ENCODE measurements around the gene ARID4A. TPM values are rescaled to one million over a fixed set of nuclear protein-coding genes. Genes with fewer than 3 reads are reported as not detected.
A peak's percentile ranks its signal among the peaks of the same experiment; 100 is the strongest.

ARID4A gene
- polyA plus RNA-seq, 2 donors = 4.2 to 7.1 TPM

DNA sequence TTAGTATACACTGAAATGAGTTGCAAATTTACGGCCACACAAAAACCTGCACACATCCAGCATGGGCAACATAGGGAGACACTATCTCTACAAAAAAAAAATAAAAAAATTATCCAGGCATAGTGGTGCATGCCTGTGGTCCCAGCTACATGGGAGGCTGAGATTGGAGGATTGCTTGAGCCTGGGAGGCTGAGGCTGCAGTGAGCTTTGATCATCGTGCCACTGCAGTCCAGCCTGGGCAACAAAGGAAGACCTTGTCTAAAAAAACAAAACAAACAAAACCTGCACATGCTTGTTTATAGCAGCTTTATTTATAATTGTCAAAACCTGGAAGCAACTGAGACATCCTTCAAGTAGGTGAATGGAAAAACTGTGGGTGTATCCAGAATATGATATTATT lies 92.5 kb downstream of the ARID4A start:
- H3K27ac ChIP-seq (ENCODE audit: low read depth in 2 of 2, low read length in 1 of 2) = no peak overlapping the region
- H3K9me3 ChIP-seq (ENCODE audit: control insufficient read depth in 2 of 2, insufficient read depth in 1 of 2, low read depth in 1 of 2, low read length in 1 of 2) = no peaks in the 10 kb centered on the region
- no peaks in the 10 kb centered on the region for H3K27me3 ChIP-seq (ENCODE audit: control insufficient read depth in 1 of 2, insufficient read depth in 2 of 2, low read length in 2 of 2)
- H3K4me1 ChIP-seq (ENCODE audit: control insufficient read depth in 2 of 2, insufficient read depth in 2 of 2, low read length in 1 of 2) = peaks cover 0 to 4% of the 10 kb centered on the region in 2 donors
- no peaks in the 10 kb centered on the region for H3K36me3 ChIP-seq (ENCODE audit: control insufficient read depth in 2 of 2, insufficient read depth in 2 of 2, low read length in 1 of 2)
- 73 to 90% methylated on average over 2 of the region's 2 CpGs for WGBS, 2 donors
- no peak overlapping the region for H3K4me3 ChIP-seq (ENCODE audit: low read depth in 1 of 2, low read length in 2 of 2)

DNA sequence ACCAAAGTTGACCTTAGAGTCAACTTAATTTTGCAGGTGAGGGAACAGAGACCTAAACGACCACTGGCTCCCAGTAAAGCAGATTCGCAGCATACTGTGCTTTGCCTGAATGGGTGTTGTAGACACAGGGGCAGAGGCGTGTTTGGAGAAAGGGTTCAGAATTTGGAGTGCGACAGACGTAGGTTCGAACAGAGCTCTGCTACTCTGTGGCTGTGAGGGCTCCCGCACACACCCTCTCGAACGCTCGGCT lies 97.1 kb downstream of the ARID4A start:
- peak overlapping the region; percentile 69 to 90 for H3K27ac ChIP-seq (ENCODE audit: low read depth in 2 of 2, low read length in 1 of 2)
- no peaks in the 10 kb centered on the region for H3K9me3 ChIP-seq (ENCODE audit: control insufficient read depth in 2 of 2, insufficient read depth in 1 of 2, low read depth in 1 of 2, low read length in 1 of 2)
- no peaks in the 10 kb centered on the region for H3K36me3 ChIP-seq (ENCODE audit: control insufficient read depth in 2 of 2, insufficient read depth in 2 of 2, low read length in 1 of 2)
- H3K27me3 ChIP-seq (ENCODE audit: control insufficient read depth in 1 of 2, insufficient read depth in 2 of 2, low read length in 2 of 2) = no peaks in the 10 kb centered on the region
- WGBS, 2 donors = 10 to 11% methylated on average over 10 of the region's 10 CpGs
- peak overlapping the region; percentile 66 to 75 for H3K4me3 ChIP-seq (ENCODE audit: low read depth in 1 of 2, low read length in 2 of 2)
- peaks cover 0 to 4% of the 10 kb centered on the region in 2 donors for H3K4me1 ChIP-seq (ENCODE audit: control insufficient read depth in 2 of 2, insufficient read depth in 2 of 2, low read length in 1 of 2)

DNA sequence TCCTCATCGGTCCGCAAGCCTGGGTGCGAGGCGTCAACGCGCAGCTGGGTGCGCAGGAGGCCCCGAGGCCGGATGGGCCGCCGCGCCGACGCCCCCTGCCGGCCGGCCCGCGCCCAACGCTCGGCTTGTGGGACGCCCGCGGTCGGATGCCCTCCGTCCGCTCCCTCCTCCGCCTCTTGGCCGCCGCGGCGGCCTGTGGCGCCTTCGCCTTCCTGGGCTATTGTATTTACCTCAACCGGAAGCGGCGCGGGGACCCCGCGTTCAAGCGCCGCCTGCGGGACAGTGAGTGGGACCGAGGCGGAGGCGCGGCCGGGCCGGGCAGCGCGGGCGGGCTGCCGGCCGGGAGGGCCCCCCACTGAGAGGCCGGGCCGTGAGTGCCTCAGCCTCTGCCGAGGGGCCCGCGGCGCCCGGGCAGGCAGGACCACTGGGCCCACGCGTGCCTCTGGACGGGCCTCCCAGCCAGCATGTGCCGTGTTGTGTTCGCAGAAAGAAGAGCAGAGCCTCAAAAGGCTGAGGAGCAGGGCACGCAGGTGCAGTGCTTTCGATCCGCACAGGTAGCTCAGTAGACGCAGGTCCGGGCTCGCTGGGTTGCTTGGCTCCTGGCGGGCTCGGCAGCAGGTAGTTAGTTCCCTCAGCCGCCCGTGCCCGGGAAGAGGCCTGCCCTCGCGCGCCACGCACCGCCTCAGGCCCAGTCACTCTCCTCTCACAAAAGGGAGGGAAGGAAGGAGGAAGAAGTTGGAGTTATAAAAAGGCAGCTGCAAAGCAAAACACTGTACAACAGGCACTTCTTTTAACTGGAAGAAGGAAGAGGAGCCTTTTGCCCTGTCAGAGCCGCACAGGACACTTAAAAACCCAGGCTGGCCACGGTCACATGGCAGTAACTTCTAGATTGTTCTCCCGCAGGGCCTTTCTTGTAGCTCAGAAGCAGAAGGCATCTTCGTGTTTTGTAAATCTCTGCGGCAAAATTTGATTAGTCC lies 97.7 kb downstream of the ARID4A start, which contains the start of gene TOMM20L:
TOMM20L (plus strand) TSS at position 119 of the 977 bp plus-strand sequence; CDS start at position 147, 28 bp downstream.
- Histone ChIP-seq H3K9me3 (ENCODE audit: control insufficient read depth in 2 of 2, insufficient read depth in 1 of 2, low read depth in 1 of 2, low read length in 1 of 2) (no peaks in the 10 kb centered on the region), H3K27me3 (ENCODE audit: control insufficient read depth in 1 of 2, insufficient read depth in 2 of 2, low read length in 2 of 2) (no peaks in the 10 kb centered on the region), H3K27ac (ENCODE audit: low read depth in 2 of 2, low read length in 1 of 2) (peak within 1 kb of the TSS; percentile 80 to 90), H3K4me1 (ENCODE audit: control insufficient read depth in 2 of 2, insufficient read depth in 2 of 2, low read length in 1 of 2) (peaks cover 0 to 4% of the 10 kb centered on the region in 2 donors), H3K4me3 (ENCODE audit: low read depth in 1 of 2, low read length in 2 of 2) (peak within 1 kb of the TSS; percentile 66 to 75), H3K36me3 (ENCODE audit: control insufficient read depth in 2 of 2, insufficient read depth in 2 of 2, low read length in 1 of 2) (no peaks in the 10 kb centered on the region)
- WGBS, 2 donors = 7% methylated on average over 75 to 86 of the region's 86 CpGs

GRCh38 chr14:58397156-58397555 lies 98.8 kb downstream of the ARID4A start:
- WGBS, 2 donors = 97 to 98% methylated on average over 6 of the region's 6 CpGs
- H3K27me3 ChIP-seq (ENCODE audit: control insufficient read depth in 1 of 2, insufficient read depth in 2 of 2, low read length in 2 of 2) = no peaks in the 10 kb centered on the region
- no peaks in the 10 kb centered on the region for H3K9me3 ChIP-seq (ENCODE audit: control insufficient read depth in 2 of 2, insufficient read depth in 1 of 2, low read depth in 1 of 2, low read length in 1 of 2)
- H3K4me1 ChIP-seq (ENCODE audit: control insufficient read depth in 2 of 2, insufficient read depth in 2 of 2, low read length in 1 of 2) = peaks cover 0 to 4% of the 10 kb centered on the region in 2 donors
- no peak overlapping the region for H3K27ac ChIP-seq (ENCODE audit: low read depth in 2 of 2, low read length in 1 of 2)
- no peak overlapping the region for H3K4me3 ChIP-seq (ENCODE audit: low read depth in 1 of 2, low read length in 2 of 2)
- no peaks in the 10 kb centered on the region for H3K36me3 ChIP-seq (ENCODE audit: control insufficient read depth in 2 of 2, insufficient read depth in 2 of 2, low read length in 1 of 2)

DNA sequence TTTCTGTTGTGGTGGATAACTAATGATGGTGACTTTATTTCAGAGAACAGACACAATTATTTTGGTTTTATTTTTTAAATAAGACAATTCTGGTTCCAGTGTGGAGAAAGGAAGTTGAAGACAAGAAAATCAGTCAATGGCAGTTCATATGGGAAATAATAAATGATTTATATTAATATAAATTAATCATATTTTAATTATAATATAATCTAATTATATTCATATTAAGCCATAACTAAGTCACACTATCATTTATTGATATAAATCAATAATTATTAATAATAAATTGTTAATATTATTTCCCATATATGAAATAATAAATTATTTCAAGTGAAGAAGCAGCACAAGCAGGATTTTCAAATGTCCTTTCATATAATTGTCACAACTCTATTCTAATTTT lies 100.1 kb downstream of the ARID4A start:
- no peaks in the 10 kb centered on the region for H3K36me3 ChIP-seq (ENCODE audit: control insufficient read depth in 2 of 2, insufficient read depth in 2 of 2, low read length in 1 of 2)
- H3K27ac ChIP-seq (ENCODE audit: low read depth in 2 of 2, low read length in 1 of 2) = no peak overlapping the region
- H3K9me3 ChIP-seq (ENCODE audit: control insufficient read depth in 2 of 2, insufficient read depth in 1 of 2, low read depth in 1 of 2, low read length in 1 of 2) = no peaks in the 10 kb centered on the region
- peaks cover 0 to 4% of the 10 kb centered on the region in 2 donors for H3K4me1 ChIP-seq (ENCODE audit: control insufficient read depth in 2 of 2, insufficient read depth in 2 of 2, low read length in 1 of 2)
- H3K27me3 ChIP-seq (ENCODE audit: control insufficient read depth in 1 of 2, insufficient read depth in 2 of 2, low read length in 2 of 2) = no peaks in the 10 kb centered on the region
- H3K4me3 ChIP-seq (ENCODE audit: low read depth in 1 of 2, low read length in 2 of 2) = no peak overlapping the region

- Histone ChIP-seq H3K36me3 (ENCODE audit: control insufficient read depth in 2 of 2, insufficient read depth in 2 of 2, low read length in 1 of 2) (no peaks in the 10 kb centered on the region), H3K27ac (ENCODE audit: low read depth in 2 of 2, low read length in 1 of 2) (no peak overlapping the region), H3K4me1 (ENCODE audit: control insufficient read depth in 2 of 2, insufficient read depth in 2 of 2, low read length in 1 of 2) (peaks cover 0 to 4% of the 10 kb centered on the region in 2 donors), H3K4me3 (ENCODE audit: low read depth in 1 of 2, low read length in 2 of 2) (no peak overlapping the region), H3K27me3 (ENCODE audit: control insufficient read depth in 1 of 2, insufficient read depth in 2 of 2, low read length in 2 of 2) (no peaks in the 10 kb centered on the region), H3K9me3 (ENCODE audit: control insufficient read depth in 2 of 2, insufficient read depth in 1 of 2, low read depth in 1 of 2, low read length in 1 of 2) (no peaks in the 10 kb centered on the region)
- 90 to 92% methylated on average over 3 of the region's 3 CpGs for WGBS, 2 donors
Measured at GRCh38 chr14:58398895-58399294, 100.5 kb downstream of the ARID4A start.

- no peaks in the 10 kb centered on the region for H3K36me3 ChIP-seq (ENCODE audit: control insufficient read depth in 2 of 2, insufficient read depth in 2 of 2, low read length in 1 of 2)
- no peak overlapping the region for H3K27ac ChIP-seq (ENCODE audit: low read depth in 2 of 2, low read length in 1 of 2)
- H3K4me1 ChIP-seq (ENCODE audit: control insufficient read depth in 2 of 2, insufficient read depth in 2 of 2, low read length in 1 of 2) = no peaks in the 10 kb centered on the region
- no peaks in the 10 kb centered on the region for H3K27me3 ChIP-seq (ENCODE audit: control insufficient read depth in 1 of 2, insufficient read depth in 2 of 2, low read length in 2 of 2)
- H3K4me3 ChIP-seq (ENCODE audit: low read depth in 1 of 2, low read length in 2 of 2) = no peak overlapping the region
- 83 to 87% methylated on average over 3 of the region's 3 CpGs for WGBS, 2 donors
- no peaks in the 10 kb centered on the region for H3K9me3 ChIP-seq (ENCODE audit: control insufficient read depth in 2 of 2, insufficient read depth in 1 of 2, low read depth in 1 of 2, low read length in 1 of 2)
Measured at GRCh38 chr14:58401587-58401986, 103.2 kb downstream of the ARID4A start.

- no peak overlapping the region for H3K4me3 ChIP-seq (ENCODE audit: low read depth in 1 of 2, low read length in 2 of 2)
- no peaks in the 10 kb centered on the region for H3K4me1 ChIP-seq (ENCODE audit: control insufficient read depth in 2 of 2, insufficient read depth in 2 of 2, low read length in 1 of 2)
- H3K36me3 ChIP-seq (ENCODE audit: control insufficient read depth in 2 of 2, insufficient read depth in 2 of 2, low read length in 1 of 2) = peaks cover 0 to 3% of the 10 kb centered on the region in 2 donors
- 90 to 91% methylated on average over 3 of the region's 3 CpGs for WGBS, 2 donors
- H3K9me3 ChIP-seq (ENCODE audit: control insufficient read depth in 2 of 2, insufficient read depth in 1 of 2, low read depth in 1 of 2, low read length in 1 of 2) = no peaks in the 10 kb centered on the region
- H3K27ac ChIP-seq (ENCODE audit: low read depth in 2 of 2, low read length in 1 of 2) = no peak overlapping the region
- no peaks in the 10 kb centered on the region for H3K27me3 ChIP-seq (ENCODE audit: control insufficient read depth in 1 of 2, insufficient read depth in 2 of 2, low read length in 2 of 2)
Measured at GRCh38 chr14:58408681-58409215, 110.4 kb downstream of the ARID4A start.

DNA sequence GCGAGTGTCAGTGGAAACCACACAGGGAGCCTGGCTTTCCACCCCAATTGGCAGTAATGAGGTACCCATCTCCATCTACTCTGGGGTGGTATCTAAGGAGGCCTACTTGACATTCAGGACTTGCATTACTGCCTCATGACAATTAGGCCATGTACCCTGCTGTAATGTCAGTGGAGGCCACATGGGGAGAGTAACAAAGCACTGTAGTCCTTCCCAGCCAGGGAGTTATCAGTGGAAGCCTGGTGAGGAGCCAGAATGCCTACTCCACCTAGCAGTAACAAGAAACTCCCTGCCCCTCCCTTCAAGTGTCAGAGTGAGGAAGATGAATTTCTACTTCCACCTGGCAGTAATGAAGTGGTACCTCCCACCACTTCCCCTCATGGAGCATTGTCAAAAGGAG lies 116.5 kb downstream of the ARID4A start:
- Histone ChIP-seq H3K36me3 (ENCODE audit: control insufficient read depth in 2 of 2, insufficient read depth in 2 of 2, low read length in 1 of 2) (peaks cover 0 to 5% of the 10 kb centered on the region in 2 donors), H3K9me3 (ENCODE audit: control insufficient read depth in 2 of 2, insufficient read depth in 1 of 2, low read depth in 1 of 2, low read length in 1 of 2) (no peaks in the 10 kb centered on the region), H3K27me3 (ENCODE audit: control insufficient read depth in 1 of 2, insufficient read depth in 2 of 2, low read length in 2 of 2) (no peaks in the 10 kb centered on the region), H3K4me3 (ENCODE audit: low read depth in 1 of 2, low read length in 2 of 2) (no peak overlapping the region), H3K4me1 (ENCODE audit: control insufficient read depth in 2 of 2, insufficient read depth in 2 of 2, low read length in 1 of 2) (no peaks in the 10 kb centered on the region), H3K27ac (ENCODE audit: low read depth in 2 of 2, low read length in 1 of 2) (no peak overlapping the region)
- WGBS, 2 donors = 96 to 100% methylated on average over 1 of the region's 1 CpG

All from esophagus (tissue), 2 donors.